ENCODE results near the gene CLIP1. TPM values are rescaled to one million over a fixed set of nuclear protein-coding genes. Genes with fewer than 3 reads are reported as not detected.
"Not testable (repeated sequence)": the region's sequence is repeated elsewhere in the genome, so short reads cannot be mapped to it uniquely, and the experiment has no call there.

CLIP1 gene
- total RNA-seq, 3 donors from 2014 or later, result 43.5 to 170 (median 45.0) TPM

DNA sequence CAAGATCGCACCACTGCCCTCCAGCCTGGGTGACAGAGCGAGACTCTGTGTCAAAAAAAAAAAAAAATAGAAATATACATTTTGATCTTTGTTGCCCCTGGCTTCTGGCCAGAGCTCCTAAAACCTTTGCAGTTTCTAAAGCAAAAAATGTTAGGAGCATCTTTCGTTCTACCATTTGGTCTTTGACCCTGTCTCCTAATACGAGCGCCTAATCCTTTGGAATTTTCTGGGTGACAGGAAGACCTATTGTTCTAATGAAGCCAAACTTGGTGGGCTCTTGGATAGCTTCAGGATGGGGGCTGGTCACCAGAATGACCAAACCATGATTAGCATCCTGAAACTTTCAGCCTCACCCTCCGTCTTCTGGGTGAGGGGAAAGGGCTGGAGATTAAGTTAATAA is 32.3 kb upstream of the CLIP1 start:
- H3K4me1 ChIP-seq (ENCODE audit: low read depth), result peaks cover 7% of the 10 kb centered on the region
- DNase-seq, result no peak
- no peak for ATAC-seq
- H3K36me3 ChIP-seq (ENCODE audit: low read depth), result no peaks in the 10 kb centered on the region
- no peak overlapping the region for H3K4me3 ChIP-seq
- no peak for TF ChIP-seq CTCF (IDR thresholded peaks at IDR 0.05)
- H3K9me3 ChIP-seq, result no peaks in the 10 kb centered on the region
- intact Hi-C loops (cut with DNase I, micrococcal nuclease), result no loop called here

GRCh38 chr12:122454250-122454721 is 31.8 kb upstream of the CLIP1 start:
- ATAC-seq (no peak), DNase-seq (no peak)
- Histone ChIP-seq H3K4me3 (no peak overlapping the region), H3K4me1 (ENCODE audit: low read depth) (peaks cover 7% of the 10 kb centered on the region), H3K9me3 (no peaks in the 10 kb centered on the region), H3K36me3 (ENCODE audit: low read depth) (no peaks in the 10 kb centered on the region)
- intact Hi-C loops (cut with DNase I, micrococcal nuclease), result no loop called here
- no peak for TF ChIP-seq CTCF (IDR thresholded peaks at IDR 0.05)

DNA sequence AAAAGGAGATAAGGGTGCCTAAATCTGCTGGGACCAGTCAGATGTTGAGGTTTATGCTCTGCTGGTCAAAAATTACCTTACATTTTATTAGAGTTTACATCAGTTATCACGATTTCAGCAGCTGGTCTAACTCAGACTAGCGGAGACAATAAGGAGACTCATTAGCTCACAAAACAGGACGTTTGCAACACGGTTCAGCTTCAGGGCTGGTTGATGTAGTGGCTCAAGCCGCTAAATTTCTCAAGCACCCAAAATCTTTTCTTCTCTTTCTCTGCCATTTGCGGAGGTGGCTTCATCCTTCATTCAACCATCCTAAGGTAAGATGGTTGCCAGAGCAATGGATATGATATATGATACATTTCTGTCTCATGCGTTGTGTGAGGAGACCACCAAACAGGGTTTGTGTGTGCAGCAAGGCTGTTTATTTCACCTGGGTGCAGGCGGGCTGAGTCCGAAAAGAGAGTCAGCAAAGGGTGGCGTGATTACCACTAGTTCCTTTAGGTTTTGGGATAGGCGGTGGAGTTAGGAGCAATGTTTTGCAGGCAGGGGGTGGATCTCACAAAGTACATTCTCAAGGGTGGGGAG is 30.3 kb upstream of the CLIP1 start:
- DNase-seq, result no peak
- no peak overlapping the region for H3K4me3 ChIP-seq
- H3K36me3 ChIP-seq (ENCODE audit: low read depth), result no peaks in the 10 kb centered on the region
- intact Hi-C loops (cut with DNase I, micrococcal nuclease), result no loop called here
- no peak for TF ChIP-seq CTCF (IDR thresholded peaks at IDR 0.05)
- H3K9me3 ChIP-seq, result no peaks in the 10 kb centered on the region
- no peak for ATAC-seq
- H3K4me1 ChIP-seq (ENCODE audit: low read depth), result peaks cover 7% of the 10 kb centered on the region

- no peak for TF ChIP-seq CTCF (IDR thresholded peaks at IDR 0.05)
- Histone ChIP-seq H3K4me3 (no peak overlapping the region), H3K9me3 (no peaks in the 10 kb centered on the region), H3K36me3 (ENCODE audit: low read depth) (no peaks in the 10 kb centered on the region), H3K4me1 (ENCODE audit: low read depth) (peaks cover 7% of the 10 kb centered on the region)
- DNase-seq (no peak), ATAC-seq (peak; percentile 92)
- intact Hi-C loops (cut with DNase I, micrococcal nuclease), result no loop called here
Measured at GRCh38 chr12:122449317-122449716, 26.8 kb upstream of the CLIP1 start.

- ATAC-seq; DNase-seq; H3K36me3 ChIP-seq (ENCODE audit: low read depth); intact Hi-C loops (cut with DNase I, micrococcal nuclease); H3K4me3 ChIP-seq; H3K4me1 ChIP-seq (ENCODE audit: low read depth); H3K9me3 ChIP-seq: not testable (repeated sequence)
Measured at GRCh38 chr12:122447825-122448224, 25.4 kb upstream of the CLIP1 start.

GRCh38 chr12:122446390-122446789 is 23.9 kb upstream of the CLIP1 start:
- ATAC-seq; H3K4me3 ChIP-seq; DNase-seq; intact Hi-C loops (cut with DNase I, micrococcal nuclease); H3K4me1 ChIP-seq (ENCODE audit: low read depth); H3K9me3 ChIP-seq; H3K36me3 ChIP-seq (ENCODE audit: low read depth): not testable (repeated sequence)

DNA sequence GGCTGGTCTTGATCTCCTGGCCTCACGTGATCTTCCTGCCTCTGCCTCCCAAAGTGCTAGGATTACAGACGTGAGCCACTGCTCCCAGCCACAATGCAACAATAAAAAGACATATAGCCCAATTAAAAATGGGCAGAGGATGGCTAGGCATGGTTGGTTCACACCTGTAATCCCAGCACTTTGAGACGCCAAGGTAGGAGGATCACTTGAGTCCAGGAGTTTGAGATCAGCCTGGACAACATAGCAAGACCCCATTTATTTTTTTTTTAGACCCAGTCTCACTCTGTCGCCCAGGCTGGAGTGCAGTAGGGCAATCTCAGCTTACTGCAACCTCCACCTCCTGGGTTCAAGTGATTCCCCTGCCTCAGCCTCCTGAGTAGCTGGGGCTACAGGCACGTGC is 21.6 kb upstream of the CLIP1 start:
- H3K4me1 ChIP-seq (ENCODE audit: low read depth); H3K9me3 ChIP-seq; ATAC-seq; intact Hi-C loops (cut with DNase I, micrococcal nuclease); H3K4me3 ChIP-seq; DNase-seq; H3K36me3 ChIP-seq (ENCODE audit: low read depth): not testable (repeated sequence)

GRCh38 chr12:122438822-122439221 is 16.4 kb upstream of the CLIP1 start:
- ATAC-seq; H3K4me3 ChIP-seq; H3K36me3 ChIP-seq (ENCODE audit: low read depth): not testable (repeated sequence)

More at GRCh38 chr12:122438822-122439221, 16.4 kb upstream of the CLIP1 start:
- H3K9me3 ChIP-seq; H3K4me1 ChIP-seq (ENCODE audit: low read depth); DNase-seq; intact Hi-C loops (cut with DNase I, micrococcal nuclease): not testable (repeated sequence)
